Memory B cell (primary cell): ENCODE measurements around the gene SLC9A5.
A peak's percentile ranks its signal among the peaks of the same experiment; 100 is the strongest.

Experiments used
- ATAC-seq: fragments of 150-1000 bp; cut with Tn5 transposase; 2 replicates; pipeline ENCODE4 v1.10.0; 2021; ENCODE audit warnings: low read depth, mild to moderate bottlenecking, moderate library complexity
- DNase-seq, 2 donors: peaks; one replicate each; pipeline ENCODE4 v3.0.0; 2022; ENCODE audit warnings: low spot score in 2 of 2
- H3K27ac Mint-ChIP-seq: one replicate; pipeline ENCODE4 v1.8.0; 2022; ENCODE audit warnings: mild to moderate bottlenecking, moderate library complexity, mixed read lengths
- H3K27me3 Mint-ChIP-seq: one replicate; pipeline ENCODE4 v1.8.0; 2022; ENCODE audit warnings: mixed read lengths
- H3K36me3 Mint-ChIP-seq: one replicate; pipeline ENCODE4 v1.8.0; 2022; ENCODE audit warnings: mild to moderate bottlenecking, mixed read lengths
- H3K4me1 Mint-ChIP-seq: one replicate; pipeline ENCODE4 v1.8.0; 2022; ENCODE audit warnings: mixed read lengths
- H3K4me3 Mint-ChIP-seq: one replicate; pipeline ENCODE4 v1.8.0; 2022; ENCODE audit warnings: mild to moderate bottlenecking, moderate library complexity, mixed read lengths
- H3K9me3 Mint-ChIP-seq: one replicate; pipeline ENCODE4 v1.8.0; 2022; ENCODE audit warnings: mixed read lengths

SLC9A5 gene, protein sequence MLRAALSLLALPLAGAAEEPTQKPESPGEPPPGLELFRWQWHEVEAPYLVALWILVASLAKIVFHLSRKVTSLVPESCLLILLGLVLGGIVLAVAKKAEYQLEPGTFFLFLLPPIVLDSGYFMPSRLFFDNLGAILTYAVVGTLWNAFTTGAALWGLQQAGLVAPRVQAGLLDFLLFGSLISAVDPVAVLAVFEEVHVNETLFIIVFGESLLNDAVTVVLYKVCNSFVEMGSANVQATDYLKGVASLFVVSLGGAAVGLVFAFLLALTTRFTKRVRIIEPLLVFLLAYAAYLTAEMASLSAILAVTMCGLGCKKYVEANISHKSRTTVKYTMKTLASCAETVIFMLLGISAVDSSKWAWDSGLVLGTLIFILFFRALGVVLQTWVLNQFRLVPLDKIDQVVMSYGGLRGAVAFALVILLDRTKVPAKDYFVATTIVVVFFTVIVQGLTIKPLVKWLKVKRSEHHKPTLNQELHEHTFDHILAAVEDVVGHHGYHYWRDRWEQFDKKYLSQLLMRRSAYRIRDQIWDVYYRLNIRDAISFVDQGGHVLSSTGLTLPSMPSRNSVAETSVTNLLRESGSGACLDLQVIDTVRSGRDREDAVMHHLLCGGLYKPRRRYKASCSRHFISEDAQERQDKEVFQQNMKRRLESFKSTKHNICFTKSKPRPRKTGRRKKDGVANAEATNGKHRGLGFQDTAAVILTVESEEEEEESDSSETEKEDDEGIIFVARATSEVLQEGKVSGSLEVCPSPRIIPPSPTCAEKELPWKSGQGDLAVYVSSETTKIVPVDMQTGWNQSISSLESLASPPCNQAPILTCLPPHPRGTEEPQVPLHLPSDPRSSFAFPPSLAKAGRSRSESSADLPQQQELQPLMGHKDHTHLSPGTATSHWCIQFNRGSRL

DNA sequence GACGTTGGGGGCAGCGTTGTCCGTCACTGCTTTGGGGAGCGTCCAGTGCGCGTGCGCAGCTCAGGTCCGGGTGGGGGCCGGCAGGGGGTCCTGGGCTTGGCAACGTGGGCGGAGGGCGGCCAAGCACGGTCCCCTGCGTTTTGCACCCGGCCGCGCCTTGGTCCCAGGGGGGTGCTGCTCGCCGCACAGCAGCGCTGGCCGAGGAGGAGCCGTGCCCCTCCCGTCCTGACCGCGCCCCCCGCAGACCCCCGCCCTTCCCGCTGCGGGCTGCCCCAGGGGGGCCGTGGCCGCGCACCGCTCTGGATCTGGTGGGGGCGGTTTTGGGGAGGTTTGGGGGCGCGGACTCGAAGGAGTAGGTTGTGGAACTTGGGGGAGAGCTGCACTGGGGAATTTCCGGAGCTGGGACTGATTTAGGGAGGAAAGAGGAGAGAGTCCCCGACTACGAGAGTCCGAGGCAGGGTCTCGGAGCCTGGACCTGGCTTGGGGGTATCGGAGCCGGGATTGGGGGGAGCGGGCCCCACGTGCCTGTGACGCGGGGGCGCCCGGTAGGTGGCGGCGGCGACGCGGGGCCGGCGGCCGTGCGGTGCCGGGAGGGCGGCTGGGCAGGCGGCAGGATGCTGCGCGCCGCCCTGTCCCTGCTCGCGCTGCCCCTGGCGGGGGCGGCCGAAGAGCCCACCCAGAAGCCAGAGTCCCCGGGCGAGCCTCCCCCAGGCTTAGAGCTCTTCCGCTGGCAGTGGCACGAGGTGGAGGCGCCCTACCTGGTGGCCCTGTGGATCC lies at the start of gene SLC9A5:
TSS of gene SLC9A5 (plus strand) at position 579 of the 777 bp plus-strand sequence. CDS start at position 615, 36 bp downstream.
- Mint-ChIP-seq H3K4me1 (peaks cover 33% of the 10 kb centered on the region), H3K9me3 (no peaks in the 10 kb centered on the region), H3K27ac (peak within 1 kb of the TSS; percentile 68), H3K27me3 (peaks cover 11% of the 10 kb centered on the region), H3K36me3 (no peaks in the 10 kb centered on the region), H3K4me3 (peak within 1 kb of the TSS; percentile 81)
- ATAC-seq, result no peak
- peak; percentile 15 to 39 for DNase-seq

DNA sequence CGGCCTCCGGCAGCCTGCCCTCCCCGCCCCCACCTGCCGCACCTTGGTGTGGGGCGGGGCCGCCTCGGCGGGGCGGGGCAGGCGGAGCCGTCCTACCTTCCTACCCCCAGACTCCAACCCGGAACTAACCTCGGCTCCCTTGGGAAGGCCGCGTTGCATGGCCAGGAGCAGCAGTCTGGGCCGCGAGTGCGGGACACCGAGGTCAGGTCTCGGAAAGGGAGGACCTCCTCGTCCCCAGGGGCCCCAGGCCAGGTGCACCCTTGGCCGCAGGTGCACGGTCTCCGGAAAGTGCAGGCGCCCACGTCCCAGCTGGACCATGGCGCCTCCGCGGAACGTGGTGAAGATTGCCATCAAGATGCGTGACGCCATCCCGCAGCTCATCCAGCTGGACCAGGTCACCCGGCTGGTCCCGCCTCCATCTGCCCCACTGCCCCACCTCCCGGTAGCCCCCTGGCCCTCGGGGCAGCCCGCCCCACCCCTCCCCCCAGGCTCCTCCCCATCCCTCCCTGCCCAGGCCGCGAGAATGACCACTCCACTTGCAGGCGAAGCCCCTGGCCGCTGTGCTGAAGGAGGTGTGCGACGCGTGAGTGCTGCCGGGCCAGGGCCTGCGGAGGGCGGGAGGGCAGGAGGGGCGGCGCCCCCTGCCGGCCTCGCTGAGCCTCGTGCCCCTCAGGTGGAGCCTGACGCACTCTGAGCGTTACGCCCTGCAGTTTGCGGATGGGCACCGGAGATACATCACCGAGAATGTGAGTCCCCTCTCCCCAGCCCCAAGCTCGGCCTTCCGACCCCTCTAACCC lies 49.6 kb upstream of the SLC9A5 start, which contains the start of gene ELMO3:
TSS of gene ELMO3 (plus strand) at position 121 of the 797 bp plus-strand sequence. CDS start at position 317, 196 bp downstream.
- Mint-ChIP-seq H3K9me3 (no peaks in the 10 kb centered on the region), H3K27ac (no peak within 1 kb of the TSS), H3K36me3 (peaks cover 22% of the 10 kb centered on the region), H3K4me3 (peak within 1 kb of the TSS; percentile 46), H3K27me3 (no peaks in the 10 kb centered on the region), H3K4me1 (peaks cover 12% of the 10 kb centered on the region)
- peak; percentile 68 for ATAC-seq
- DNase-seq, result no peak

DNA sequence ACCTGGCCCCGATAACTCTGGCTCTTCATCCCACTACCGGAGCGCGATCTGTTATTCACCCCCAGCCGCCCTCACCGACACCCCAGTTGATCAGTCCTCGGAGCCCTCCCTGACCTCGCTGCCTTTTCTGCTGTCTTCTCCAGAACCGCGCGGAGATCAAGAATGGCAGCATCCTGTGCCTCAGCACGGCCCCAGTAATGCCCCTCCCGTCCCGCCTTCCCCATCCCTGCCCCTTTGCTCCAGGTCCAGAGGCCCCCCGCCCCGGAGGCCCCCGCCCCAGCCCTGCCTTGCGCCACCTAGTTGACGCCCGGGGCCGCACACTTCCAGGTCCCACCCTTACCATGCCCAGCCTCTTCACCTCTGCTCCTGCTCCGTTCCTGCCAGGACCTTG lies 49.0 kb upstream of the SLC9A5 start:
- Mint-ChIP-seq H3K4me1 (peaks cover 12% of the 10 kb centered on the region), H3K27me3 (no peaks in the 10 kb centered on the region), H3K27ac (no peak overlapping the region), H3K4me3 (peak overlapping the region; percentile 46), H3K36me3 (peaks cover 22% of the 10 kb centered on the region), H3K9me3 (no peaks in the 10 kb centered on the region)
- ATAC-seq, result peak; percentile 12
- no peak for DNase-seq

DNA sequence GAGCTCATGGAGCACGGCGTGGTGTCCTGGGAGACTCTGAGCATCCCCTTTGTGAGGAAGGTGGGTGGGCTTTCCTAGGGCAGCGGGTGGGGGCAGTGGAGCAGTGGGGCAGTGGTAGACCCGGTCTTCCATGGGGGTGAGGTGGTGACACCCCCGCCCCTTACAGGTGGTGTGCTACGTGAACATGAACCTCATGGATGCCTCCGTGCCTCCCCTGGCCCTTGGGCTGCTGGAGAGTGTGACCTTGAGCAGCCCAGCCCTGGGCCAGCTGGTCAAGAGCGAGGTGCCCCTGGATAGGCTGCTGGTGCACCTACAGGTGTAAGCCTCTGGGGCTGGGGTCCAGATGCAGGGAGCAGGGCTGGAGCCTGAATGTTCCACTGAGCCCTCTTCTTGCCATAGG lies 48.3 kb upstream of the SLC9A5 start:
- H3K4me1 Mint-ChIP-seq, result peaks cover 12% of the 10 kb centered on the region
- no peak overlapping the region for H3K4me3 Mint-ChIP-seq
- H3K36me3 Mint-ChIP-seq, result peaks cover 22% of the 10 kb centered on the region
- H3K27ac Mint-ChIP-seq, result no peak overlapping the region
- DNase-seq (no peak), ATAC-seq (no peak)
- H3K27me3 Mint-ChIP-seq, result no peaks in the 10 kb centered on the region
- no peaks in the 10 kb centered on the region for H3K9me3 Mint-ChIP-seq

DNA sequence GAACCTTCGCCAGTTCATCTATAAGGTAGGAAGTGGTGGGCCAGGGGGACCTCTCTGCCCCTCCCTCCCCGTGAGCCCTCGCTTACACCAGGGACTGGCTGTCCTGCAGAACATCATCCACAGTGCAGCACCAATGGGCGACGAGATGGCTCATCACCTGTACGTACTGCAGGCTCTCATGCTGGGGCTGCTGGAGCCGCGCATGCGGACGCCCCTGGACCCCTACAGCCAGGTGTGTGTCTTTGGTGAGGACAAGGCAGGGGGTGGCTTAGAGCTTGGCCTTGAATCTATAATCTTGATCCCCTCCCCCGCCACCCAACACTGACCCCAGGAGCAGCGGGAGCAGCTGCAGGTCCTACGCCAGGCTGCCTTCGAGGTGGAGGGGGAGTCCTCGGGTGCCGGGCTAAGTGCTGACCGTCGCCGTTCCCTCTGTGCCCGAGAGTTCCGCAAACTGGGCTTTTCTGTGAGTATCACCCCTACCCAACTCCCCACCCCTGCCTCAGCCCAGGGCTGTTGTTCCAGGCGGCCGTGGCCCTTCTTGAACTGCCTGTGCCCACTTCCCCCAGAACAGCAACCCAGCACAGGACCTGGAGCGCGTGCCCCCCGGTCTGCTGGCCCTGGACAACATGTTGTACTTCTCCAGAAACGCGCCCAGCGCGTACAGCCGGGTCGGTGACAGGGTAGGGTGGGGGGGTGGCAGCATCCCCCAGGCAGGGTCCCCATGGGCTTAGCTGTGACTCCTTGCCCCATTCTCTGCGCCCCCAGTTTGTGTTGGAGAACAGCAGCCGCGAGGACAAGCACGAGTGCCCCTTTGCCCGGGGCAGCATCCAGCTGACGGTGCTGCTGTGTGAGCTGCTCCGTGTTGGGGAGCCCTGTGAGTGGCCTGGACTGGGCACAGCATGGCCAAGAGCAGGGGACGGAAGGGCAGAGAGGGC lies 47.1 kb upstream of the SLC9A5 start:
- Mint-ChIP-seq H3K4me1 (peaks cover 6% of the 10 kb centered on the region), H3K27ac (no peak overlapping the region), H3K36me3 (peaks cover 12% of the 10 kb centered on the region), H3K4me3 (no peak overlapping the region), H3K9me3 (no peaks in the 10 kb centered on the region), H3K27me3 (no peaks in the 10 kb centered on the region)
- no peak for ATAC-seq
- no peak for DNase-seq

DNA sequence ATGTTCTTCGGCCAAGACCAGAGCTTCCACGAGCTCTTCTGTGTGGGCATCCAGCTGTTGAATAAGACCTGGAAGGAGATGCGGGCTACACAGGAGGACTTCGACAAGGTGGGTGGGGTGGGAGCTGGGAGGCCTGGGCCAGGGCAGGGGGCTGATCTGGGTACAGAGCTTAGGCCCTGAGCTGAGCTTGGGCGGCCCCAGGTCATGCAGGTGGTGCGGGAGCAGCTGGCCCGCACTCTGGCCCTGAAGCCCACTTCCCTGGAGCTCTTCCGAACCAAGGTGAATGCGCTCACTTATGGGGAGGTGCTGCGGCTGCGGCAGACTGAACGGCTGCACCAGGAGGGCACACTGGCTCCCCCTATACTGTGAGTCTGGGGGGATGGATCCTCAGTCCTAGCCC lies 46.4 kb upstream of the SLC9A5 start:
- Mint-ChIP-seq H3K4me3 (no peak overlapping the region), H3K9me3 (no peaks in the 10 kb centered on the region), H3K27ac (no peak overlapping the region), H3K4me1 (peaks cover 4% of the 10 kb centered on the region), H3K27me3 (no peaks in the 10 kb centered on the region), H3K36me3 (peaks cover 8% of the 10 kb centered on the region)
- ATAC-seq (no peak), DNase-seq (no peak)

DNA sequence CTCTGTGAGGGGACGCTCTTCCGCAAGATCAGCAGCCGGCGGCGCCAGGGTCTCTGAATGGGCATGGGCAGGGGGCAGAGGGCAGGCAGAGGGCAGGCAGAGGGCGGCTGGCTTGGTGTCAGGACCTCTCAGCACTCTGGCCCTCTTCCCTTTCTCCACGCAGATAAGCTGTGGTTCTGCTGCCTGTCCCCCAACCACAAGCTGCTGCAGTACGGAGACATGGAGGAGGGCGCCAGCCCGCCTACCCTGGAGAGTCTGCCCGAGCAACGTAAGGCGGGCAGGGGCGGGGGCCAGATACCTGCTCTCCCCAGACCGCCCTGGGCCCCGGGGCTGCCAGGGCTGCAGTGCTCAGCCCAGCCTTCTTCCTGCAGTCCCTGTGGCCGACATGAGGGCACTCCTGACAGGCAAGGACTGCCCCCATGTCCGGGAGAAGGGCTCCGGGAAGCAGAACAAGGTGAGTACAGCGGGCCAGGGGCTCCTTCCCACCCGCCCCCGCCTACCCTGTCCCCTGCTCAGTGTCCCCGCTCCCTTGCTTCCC lies 45.8 kb upstream of the SLC9A5 start:
- no peak for ATAC-seq
- H3K36me3 Mint-ChIP-seq, result peaks cover 8% of the 10 kb centered on the region
- no peak for DNase-seq
- H3K27ac Mint-ChIP-seq, result no peak overlapping the region
- no peaks in the 10 kb centered on the region for H3K9me3 Mint-ChIP-seq
- no peaks in the 10 kb centered on the region for H3K27me3 Mint-ChIP-seq
- peaks cover 4% of the 10 kb centered on the region for H3K4me1 Mint-ChIP-seq
- no peak overlapping the region for H3K4me3 Mint-ChIP-seq

DNA sequence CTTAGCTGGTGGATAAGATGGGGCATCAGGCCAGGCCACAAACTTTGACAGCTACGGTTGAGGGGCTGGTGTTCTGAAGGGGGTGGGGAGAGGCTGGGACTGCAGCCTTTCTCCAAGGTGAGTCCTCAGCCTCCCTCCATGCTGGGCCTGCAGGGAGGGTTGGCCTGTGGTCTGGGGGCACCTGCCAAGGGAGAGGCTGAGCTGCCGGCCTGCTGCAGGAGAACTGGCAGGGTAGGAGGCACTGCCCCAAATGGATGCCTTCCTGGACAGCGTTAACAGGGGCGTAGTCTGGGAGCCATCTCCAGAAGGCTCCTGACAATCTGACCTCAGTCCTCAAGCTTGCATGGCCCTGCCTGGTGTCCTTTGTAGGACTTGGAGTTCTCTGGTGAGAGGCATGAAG lies 44.7 kb upstream of the SLC9A5 start:
- H3K36me3 Mint-ChIP-seq, result peaks cover 6% of the 10 kb centered on the region
- no peak overlapping the region for H3K27ac Mint-ChIP-seq
- no peak overlapping the region for H3K4me3 Mint-ChIP-seq
- H3K9me3 Mint-ChIP-seq, result no peaks in the 10 kb centered on the region
- DNase-seq, result no peak
- no peak for ATAC-seq
- no peaks in the 10 kb centered on the region for H3K27me3 Mint-ChIP-seq
- H3K4me1 Mint-ChIP-seq, result peaks cover 2% of the 10 kb centered on the region

DNA sequence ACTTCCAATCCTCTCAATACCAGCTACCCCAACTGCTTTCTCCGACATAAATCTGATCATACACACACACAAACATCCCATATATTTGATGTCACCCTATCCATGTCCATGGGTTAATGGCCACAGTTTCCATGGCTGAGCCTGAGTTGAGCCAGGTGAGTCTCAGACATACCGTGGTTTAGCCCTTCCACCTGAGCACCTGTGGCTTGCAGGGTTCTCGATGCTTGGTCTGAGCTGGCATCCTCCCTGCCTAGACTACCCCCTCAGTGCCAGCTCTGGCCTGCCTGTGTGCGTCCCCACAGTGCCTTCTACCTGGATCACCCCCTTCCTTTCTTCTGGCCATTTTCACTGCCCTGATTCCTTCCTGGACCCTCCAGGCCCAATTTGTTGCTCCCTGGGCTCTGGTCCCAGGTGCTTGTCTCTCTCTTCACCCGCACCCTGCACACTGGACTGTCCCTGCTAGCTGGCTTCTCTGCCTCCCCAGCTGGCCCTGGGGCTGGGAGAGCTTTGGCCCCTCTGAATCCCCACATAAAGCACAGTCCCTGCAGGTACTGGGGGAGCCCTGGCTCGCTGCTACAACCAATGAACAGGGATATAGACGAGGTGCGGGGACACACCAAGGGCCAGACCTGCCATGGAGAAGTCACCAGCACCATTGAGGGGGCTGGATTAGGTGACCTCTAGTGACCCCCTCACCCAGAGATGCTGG lies 42.5 kb upstream of the SLC9A5 start:
- Mint-ChIP-seq H3K36me3 (peaks cover 3% of the 10 kb centered on the region), H3K4me1 (no peaks in the 10 kb centered on the region), H3K27me3 (no peaks in the 10 kb centered on the region), H3K9me3 (no peaks in the 10 kb centered on the region), H3K27ac (no peak overlapping the region), H3K4me3 (no peak overlapping the region)
- DNase-seq, result no peak
- ATAC-seq, result no peak

DNA sequence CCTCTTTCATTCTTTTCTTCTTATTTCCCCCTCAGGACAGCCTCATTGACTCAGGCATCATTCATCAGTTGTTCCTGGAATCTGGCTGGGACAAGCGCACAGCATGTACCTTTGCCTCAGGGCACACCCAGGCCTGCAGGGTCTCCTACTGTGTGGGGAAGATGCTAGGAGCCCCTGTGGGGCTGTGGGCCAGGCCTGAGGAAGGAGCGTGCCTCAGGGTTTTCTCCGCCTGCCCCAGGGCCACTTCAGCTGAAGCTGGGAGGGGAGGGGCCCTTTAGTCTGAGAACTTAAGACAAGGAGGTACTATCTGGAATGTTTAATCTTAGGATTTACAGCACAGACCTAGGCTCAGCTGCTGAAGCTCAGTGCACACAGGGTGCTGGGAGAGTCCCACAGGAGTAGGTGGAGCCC lies 41.9 kb upstream of the SLC9A5 start:
- Mint-ChIP-seq H3K27ac (no peak overlapping the region), H3K4me1 (no peaks in the 10 kb centered on the region), H3K27me3 (no peaks in the 10 kb centered on the region), H3K4me3 (no peak overlapping the region), H3K9me3 (no peaks in the 10 kb centered on the region), H3K36me3 (peaks cover 3% of the 10 kb centered on the region)
- ATAC-seq, result no peak
- no peak for DNase-seq

DNA sequence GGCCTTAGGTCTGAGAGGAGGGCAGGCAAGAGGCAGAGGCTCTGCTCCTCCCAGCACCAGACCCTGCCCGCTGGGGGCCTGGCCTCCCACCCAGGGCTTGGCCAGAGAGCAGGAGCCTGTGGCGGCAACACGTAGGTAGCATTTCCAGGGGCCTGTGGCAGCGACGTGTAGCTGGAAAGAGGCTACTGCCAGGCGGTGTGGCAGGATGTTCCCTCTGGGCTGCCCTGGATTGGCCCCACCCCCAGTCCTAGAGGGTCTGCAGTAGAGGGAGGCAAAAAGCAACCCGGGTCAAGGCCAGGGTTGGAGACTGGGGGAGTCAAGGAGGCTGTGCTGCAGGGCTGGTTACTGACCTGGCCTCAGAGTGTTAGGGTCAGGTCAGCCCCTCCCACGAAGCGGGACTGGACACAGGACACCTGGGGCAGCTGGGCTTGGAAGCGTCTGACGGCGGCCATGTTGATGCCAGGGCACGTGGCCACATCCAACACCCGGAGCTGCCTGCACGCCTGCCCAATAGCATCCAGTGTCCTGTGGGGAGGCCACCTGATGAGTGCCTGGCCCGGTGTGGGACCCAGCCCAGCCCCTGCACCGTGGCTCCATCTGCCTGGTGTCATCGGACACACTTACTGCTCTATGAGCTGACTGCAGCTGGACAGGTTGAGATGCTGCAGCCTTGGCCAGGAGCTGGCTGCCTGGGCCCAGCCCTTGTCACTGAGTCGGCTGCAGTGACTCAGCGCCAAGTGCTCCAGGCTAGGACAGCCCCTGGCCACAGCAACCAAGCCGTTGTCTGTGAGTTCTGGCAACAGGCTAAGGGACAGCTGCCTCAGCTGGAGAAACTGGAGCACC lies 41.3 kb upstream of the SLC9A5 start:
- DNase-seq, result no peak
- Mint-ChIP-seq H3K9me3 (no peaks in the 10 kb centered on the region), H3K4me1 (no peaks in the 10 kb centered on the region), H3K4me3 (no peak overlapping the region), H3K36me3 (peaks cover 3% of the 10 kb centered on the region), H3K27me3 (no peaks in the 10 kb centered on the region), H3K27ac (no peak overlapping the region)
- no peak for ATAC-seq
